ENCODE results near the gene GOLT1A.

GRCh38 chr1:204188959-204189639, 24.7 kb downstream of the GOLT1A start:
- TF ChIP-seq, protein P1, sequence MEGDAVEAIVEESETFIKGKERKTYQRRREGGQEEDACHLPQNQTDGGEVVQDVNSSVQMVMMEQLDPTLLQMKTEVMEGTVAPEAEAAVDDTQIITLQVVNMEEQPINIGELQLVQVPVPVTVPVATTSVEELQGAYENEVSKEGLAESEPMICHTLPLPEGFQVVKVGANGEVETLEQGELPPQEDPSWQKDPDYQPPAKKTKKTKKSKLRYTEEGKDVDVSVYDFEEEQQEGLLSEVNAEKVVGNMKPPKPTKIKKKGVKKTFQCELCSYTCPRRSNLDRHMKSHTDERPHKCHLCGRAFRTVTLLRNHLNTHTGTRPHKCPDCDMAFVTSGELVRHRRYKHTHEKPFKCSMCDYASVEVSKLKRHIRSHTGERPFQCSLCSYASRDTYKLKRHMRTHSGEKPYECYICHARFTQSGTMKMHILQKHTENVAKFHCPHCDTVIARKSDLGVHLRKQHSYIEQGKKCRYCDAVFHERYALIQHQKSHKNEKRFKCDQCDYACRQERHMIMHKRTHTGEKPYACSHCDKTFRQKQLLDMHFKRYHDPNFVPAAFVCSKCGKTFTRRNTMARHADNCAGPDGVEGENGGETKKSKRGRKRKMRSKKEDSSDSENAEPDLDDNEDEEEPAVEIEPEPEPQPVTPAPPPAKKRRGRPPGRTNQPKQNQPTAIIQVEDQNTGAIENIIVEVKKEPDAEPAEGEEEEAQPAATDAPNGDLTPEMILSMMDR (IDR thresholded peaks at IDR 0.05) = no peak
- TF ChIP-seq POLR2A (IDR thresholded peaks at IDR 0.05) = no peak
